Activated CD8-positive, alpha-beta T cell treated with anti-CD3 and anti-CD28 coated beads for 36 hours (primary cell): ENCODE results near the gene ETS1. TPM values are rescaled to one million over a fixed set of nuclear protein-coding genes. Genes with fewer than 3 reads are reported as not detected.

Source experiments
- ATAC-seq: fragments of 200-7000 bp; cut with Tn5 transposase; one replicate; pipeline ENCODE4 v1.10.0; 2021; ENCODE audit warnings: mild to moderate bottlenecking, moderate library complexity
- CTCF ChIA-PET: fragments of 350-600 bp; sonication (Branson Sonifier 250); formaldehyde crosslinking; loops from one replicate; lab custom pipeline; 2021; ENCODE audit warnings: antibody characterized with exemption; lab: Charles Lee
- POLR2A ChIA-PET: fragments of 350-600 bp; sonication (Branson Sonifier 250); formaldehyde crosslinking; loops from one replicate; lab custom pipeline; 2021; ENCODE audit warnings: antibody characterized with exemption; lab: Charles Lee
- DNase-seq: peaks from one replicate; pipeline ENCODE4 v3.0.0-alpha.2; 2020
- H3K27ac Mint-ChIP-seq: one replicate; pipeline ENCODE4 v1.8.0; 2021; ENCODE audit warnings: mild to moderate bottlenecking, mixed read lengths
- H3K27me3 Mint-ChIP-seq: one replicate; pipeline ENCODE4 v1.8.0; 2021; ENCODE audit warnings: mixed read lengths
- H3K36me3 Mint-ChIP-seq: one replicate; pipeline ENCODE4 v1.8.0; 2021; ENCODE audit warnings: low read depth, mixed read lengths
- H3K4me1 Mint-ChIP-seq: one replicate; pipeline ENCODE4 v1.8.0; 2021; ENCODE audit warnings: low read depth, mixed read lengths
- H3K4me3 Mint-ChIP-seq: one replicate; pipeline ENCODE4 v1.8.0; 2021; ENCODE audit warnings: mild to moderate bottlenecking, moderate library complexity, mixed read lengths
- H3K9me3 Mint-ChIP-seq: one replicate; pipeline ENCODE4 v1.8.0; 2021; ENCODE audit warnings: mixed read lengths
- CTCF ChIP-seq: fragments of 200-600 bp; IDR thresholded peaks from one replicate; pipeline ENCODE4 v1.8.0; 2022; ENCODE audit warnings: antibody characterized with exemption, mild to moderate bottlenecking
- intact Hi-C: fragments of 100-400 bp; cut with micrococcal nuclease; formaldehyde crosslinking; loops from one replicate; pipeline ENCODE4 v1.10.0; 2022
- total RNA-seq, 2 experiments: library from RNA; stranded (reverse); gene quantifications; one replicate each; pipeline ENCODE4 v1.2.3, GENCODE V29; 2021

The ETS1 gene
- total RNA-seq, 2 experiments from 2014 or later, result 527 to 532 TPM

GRCh38 chr11:128434411-128434810 lies 152.9 kb downstream of the ETS1 start:
- no peaks in the 10 kb centered on the region for H3K9me3 Mint-ChIP-seq
- intact Hi-C loops, result no loop called here
- DNase-seq, result no peak
- H3K27me3 Mint-ChIP-seq, result no peaks in the 10 kb centered on the region
- H3K27ac Mint-ChIP-seq, result no peak overlapping the region
- no peaks in the 10 kb centered on the region for H3K36me3 Mint-ChIP-seq
- ChIA-PET POLR2A (interaction anchor here (0.7 to 2.2 kb wide), 4 partner anchors 12 to 196 kb away, joined by 3 to 10 read pairs (median 4); no protein-coding TSS in a partner anchor), CTCF (interaction anchor here (0.8 to 5.5 kb wide), 6 partner anchors 12 to 263 kb away, joined by 3 to 25 read pairs (median 5); no protein-coding TSS in a partner anchor)
- no peak overlapping the region for H3K4me3 Mint-ChIP-seq
- no peak for ATAC-seq
- H3K4me1 Mint-ChIP-seq, result peaks cover 16% of the 10 kb centered on the region
- TF ChIP-seq CTCF, result no peak

GRCh38 chr11:128432926-128433325 lies 154.4 kb downstream of the ETS1 start:
- ChIA-PET POLR2A (interaction anchor here (2.3 kb wide), 1 partner anchor 10 kb away, joined by 6 read pairs; no protein-coding TSS in a partner anchor), CTCF (interaction anchor here (1.0 to 5.5 kb wide), 3 partner anchors 10 to 261 kb away, joined by 3 to 25 read pairs (median 8); no protein-coding TSS in a partner anchor)
- DNase-seq, result no peak
- Mint-ChIP-seq H3K27me3 (no peaks in the 10 kb centered on the region), H3K4me1 (peaks cover 30% of the 10 kb centered on the region), H3K9me3 (peaks cover 2% of the 10 kb centered on the region), H3K4me3 (no peak overlapping the region), H3K36me3 (no peaks in the 10 kb centered on the region), H3K27ac (no peak overlapping the region)
- intact Hi-C loops, result no loop called here
- TF ChIP-seq CTCF, result no peak
- no peak for ATAC-seq

GRCh38 chr11:128431931-128432330 lies 155.4 kb downstream of the ETS1 start:
- POLR2A ChIA-PET, result interaction anchor here (1.2 to 2.3 kb wide), 2 partner anchors 9 to 20 kb away, joined by 3 to 6 read pairs; no protein-coding TSS in a partner anchor
- TF ChIP-seq CTCF, result no peak
- CTCF ChIA-PET, result interaction anchor here (1.0 to 5.5 kb wide), 5 partner anchors 9 to 272 kb away, joined by 3 to 25 read pairs (median 3); no protein-coding TSS in a partner anchor
- Mint-ChIP-seq H3K27me3 (no peaks in the 10 kb centered on the region), H3K36me3 (no peaks in the 10 kb centered on the region), H3K27ac (no peak overlapping the region), H3K4me3 (no peak overlapping the region), H3K4me1 (peaks cover 28% of the 10 kb centered on the region), H3K9me3 (peaks cover 2% of the 10 kb centered on the region)
- intact Hi-C loops, result no loop called here
- DNase-seq (no peak), ATAC-seq (no peak)

- POLR2A ChIA-PET, result interaction anchor here (0.7 to 1.4 kb wide), 6 partner anchors 9 to 127 kb away, joined by 3 to 4 read pairs (median 4); no protein-coding TSS in a partner anchor
- peak overlapping the region; percentile 25 for H3K27ac Mint-ChIP-seq
- no peak for TF ChIP-seq CTCF
- intact Hi-C loops, result no loop called here
- CTCF ChIA-PET, result interaction anchor here (1.0 kb wide), 3 partner anchors 34 to 87 kb away, joined by 3 read pairs; no protein-coding TSS in a partner anchor
- peaks cover 26% of the 10 kb centered on the region for H3K4me1 Mint-ChIP-seq
- DNase-seq, result no peak
- H3K27me3 Mint-ChIP-seq, result no peaks in the 10 kb centered on the region
- no peak overlapping the region for H3K4me3 Mint-ChIP-seq
- ATAC-seq, result no peak
- no peaks in the 10 kb centered on the region for H3K36me3 Mint-ChIP-seq
- H3K9me3 Mint-ChIP-seq, result peaks cover 2% of the 10 kb centered on the region
Observed at GRCh38 chr11:128428935-128429334, 158.4 kb downstream of the ETS1 start.

GRCh38 chr11:128424851-128425285 lies 162.5 kb downstream of the ETS1 start:
- DNase-seq (no peak), ATAC-seq (no peak)
- Mint-ChIP-seq H3K27ac (no peak overlapping the region), H3K36me3 (no peaks in the 10 kb centered on the region), H3K4me3 (no peak overlapping the region), H3K4me1 (peaks cover 66% of the 10 kb centered on the region), H3K9me3 (peaks cover 2% of the 10 kb centered on the region), H3K27me3 (no peaks in the 10 kb centered on the region)
- ChIA-PET CTCF (no interaction called here), POLR2A (interaction anchor here (1.1 kb wide), 1 partner anchor 26 kb away, joined by 4 read pairs; no protein-coding TSS in a partner anchor)
- no peak for TF ChIP-seq CTCF
- intact Hi-C loops, result loop anchor here (5.0 kb wide), 1 partner anchor 42 kb away; no protein-coding TSS in a partner anchor
